NCI-H1048 (cell line): ENCODE results near the gene COLQ.
"Not testable (repeated sequence)": the region's sequence is repeated elsewhere in the genome, so short reads cannot be mapped to it uniquely, and the experiment has no call there.

Source experiments
- DNase-seq: peaks from one replicate; lab custom pipeline; 2025; lab: John Stamatoyannopoulos, UW

COLQ gene

DNA sequence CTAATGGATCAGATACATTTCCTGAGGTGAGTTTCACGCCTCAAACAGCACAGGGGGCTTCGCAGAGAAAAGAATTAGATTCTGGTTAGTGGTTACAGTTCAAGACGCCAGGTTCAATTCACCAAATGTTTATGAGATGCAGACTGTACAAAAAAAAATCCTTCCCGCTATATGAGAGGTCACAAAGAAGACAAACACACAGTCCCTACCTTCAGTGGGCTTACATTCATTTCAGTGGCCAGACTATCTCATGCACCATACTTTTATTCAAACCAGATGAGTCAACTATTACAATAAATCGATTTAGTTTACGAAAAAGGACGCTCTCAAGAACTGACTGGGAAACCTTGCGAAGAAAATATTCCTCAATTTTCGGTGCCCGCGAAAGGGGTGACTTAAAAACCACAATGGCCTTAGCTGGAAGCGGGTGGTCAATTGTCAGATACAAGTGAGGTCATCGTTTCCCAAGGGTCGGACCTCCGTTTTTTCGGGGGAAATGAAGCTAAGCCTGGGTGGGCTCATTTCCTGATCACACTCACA is 94.9 kb downstream of the COLQ start:
- no peak for DNase-seq

DNA sequence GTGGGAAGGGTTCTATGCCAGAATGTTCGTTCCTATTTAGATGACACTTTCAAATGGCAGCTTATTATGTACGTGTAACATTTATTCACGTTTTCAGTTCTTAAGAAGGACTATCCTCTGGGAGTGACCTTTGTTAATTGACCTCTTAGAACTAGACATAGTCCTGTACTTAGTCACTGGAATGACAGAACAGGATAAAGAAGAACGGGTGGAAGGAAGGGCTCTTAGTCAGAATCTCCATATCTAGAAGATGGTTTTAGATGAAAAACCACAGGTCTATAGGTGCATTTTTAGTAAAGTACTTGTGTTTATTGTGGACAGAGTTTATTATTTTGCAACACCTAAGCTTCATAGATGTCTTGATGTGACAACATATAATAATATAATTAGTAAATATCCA is 100.6 kb downstream of the COLQ start:
- DNase-seq = no peak

DNA sequence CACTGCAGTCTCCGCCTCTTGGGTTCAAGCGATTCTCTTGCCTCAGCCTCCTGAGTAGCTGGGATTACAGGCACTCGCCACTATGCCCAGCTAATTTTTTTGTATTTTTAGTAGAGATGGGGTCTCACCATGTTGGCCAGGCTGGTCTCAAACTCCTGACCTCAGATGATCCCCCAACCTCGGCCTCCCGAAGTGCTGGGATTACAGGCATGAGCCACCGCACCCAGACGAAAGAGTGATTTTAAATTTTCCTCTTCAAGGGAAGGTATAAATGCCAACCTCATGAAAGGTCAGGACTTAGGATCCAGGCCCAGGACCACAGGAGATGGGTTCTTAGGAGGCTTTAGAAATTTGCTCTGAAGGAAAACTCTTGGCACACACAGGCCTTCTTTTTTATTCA is 110.5 kb downstream of the COLQ start:
- not testable (repeated sequence) for DNase-seq

DNA sequence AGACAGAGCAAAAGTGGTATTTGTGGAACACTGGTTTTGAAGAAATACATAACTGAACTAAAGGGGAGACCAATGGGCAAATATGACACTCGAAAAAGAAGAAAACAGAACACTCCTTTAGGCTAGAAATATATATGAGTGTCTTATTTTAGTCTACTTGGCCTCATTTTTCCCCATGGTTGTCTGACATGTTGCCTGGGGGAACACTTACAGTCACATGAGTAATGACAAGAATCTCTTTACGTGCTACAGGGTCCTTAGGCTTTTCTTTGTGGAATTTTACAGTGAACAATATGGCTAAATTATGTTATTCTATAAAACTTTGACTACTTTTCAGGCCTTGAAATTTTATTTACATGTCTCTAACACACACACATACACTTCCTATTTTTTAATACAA is 111.7 kb downstream of the COLQ start:
- no peak for DNase-seq

DNA sequence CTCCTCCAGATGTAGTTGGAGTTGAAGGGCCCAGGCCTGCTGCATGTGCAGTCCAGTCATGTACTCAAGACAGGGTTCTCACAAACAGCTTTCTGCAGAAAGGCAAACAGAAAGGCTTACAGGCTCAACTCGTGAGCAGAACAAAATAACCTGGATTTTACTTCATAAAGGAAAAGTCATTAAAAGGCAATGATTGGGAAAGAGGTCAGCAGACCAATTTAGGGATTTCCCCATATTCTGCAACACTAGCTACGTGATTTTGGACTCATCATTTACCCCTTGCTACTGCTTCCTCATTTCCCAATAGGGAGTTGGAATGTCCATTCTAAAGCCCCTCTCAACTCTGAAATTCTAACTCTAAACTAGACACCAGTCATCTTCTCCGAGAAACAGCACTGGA is 112.3 kb downstream of the COLQ start:
- no peak for DNase-seq

DNA sequence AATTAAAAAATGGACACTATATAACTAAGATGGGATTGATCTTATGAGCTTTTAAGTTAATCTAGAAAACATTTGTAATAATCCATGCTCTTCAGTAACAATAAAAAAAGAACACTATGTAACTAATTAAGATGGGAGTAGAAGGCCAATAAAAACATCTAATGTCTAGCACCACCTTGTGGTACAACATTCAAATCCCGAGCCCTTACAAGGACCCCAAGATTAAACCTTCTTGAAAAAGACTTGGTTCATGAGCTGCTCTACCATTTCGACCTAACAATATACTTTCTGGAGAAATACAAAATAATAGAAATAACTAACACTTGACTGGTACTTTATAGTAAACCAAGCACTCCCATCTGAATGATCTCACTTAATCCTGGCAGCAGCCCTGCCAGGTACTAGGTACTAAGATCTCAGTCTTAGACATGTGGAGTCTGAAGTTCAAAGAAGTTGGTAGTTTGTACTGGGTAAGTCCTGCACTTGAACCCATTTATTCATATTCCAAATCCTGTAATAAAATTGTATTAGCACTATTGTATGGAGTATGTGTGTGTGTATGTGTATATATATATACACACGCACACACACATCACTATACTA is 116.0 kb downstream of the COLQ start:
- no peak for DNase-seq

DNA sequence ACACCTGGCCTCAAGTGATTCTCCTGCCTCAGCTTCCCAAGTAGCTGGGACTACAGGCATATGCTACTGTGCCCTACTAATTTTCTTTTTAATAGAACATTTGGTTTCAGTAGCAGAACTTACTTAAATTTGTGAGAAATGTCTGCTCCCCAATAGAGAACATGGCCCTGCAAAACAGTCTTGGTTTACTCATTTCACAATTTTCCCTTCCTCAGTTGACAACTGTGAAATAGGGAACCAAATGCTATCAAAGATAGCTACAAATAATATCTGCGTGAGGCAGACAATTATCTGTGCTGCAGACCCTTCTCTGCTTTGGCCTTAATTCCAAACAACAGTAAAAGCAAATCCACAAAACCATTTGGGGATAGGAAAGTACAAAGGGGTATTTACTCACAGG is 116.7 kb downstream of the COLQ start:
- no peak for DNase-seq

DNA sequence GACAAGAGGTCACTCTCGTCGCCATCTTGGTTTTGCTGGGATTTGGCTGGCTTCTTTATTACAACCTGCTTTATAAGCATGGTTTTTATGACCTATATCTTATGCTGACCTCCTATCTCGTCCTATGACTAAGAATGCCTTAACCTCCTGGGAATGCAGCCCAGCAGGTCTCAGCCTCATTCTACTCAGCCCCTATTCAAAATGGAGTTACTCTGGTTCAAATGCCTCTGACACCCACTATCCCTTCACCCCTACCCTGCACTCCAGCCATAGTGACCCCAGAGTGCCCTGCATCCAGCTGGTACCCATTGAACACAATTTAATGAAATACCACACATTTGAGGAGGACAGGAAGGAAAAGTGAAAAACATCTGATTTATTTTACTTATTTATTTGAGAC is 117.5 kb downstream of the COLQ start:
- DNase-seq = no peak

DNA sequence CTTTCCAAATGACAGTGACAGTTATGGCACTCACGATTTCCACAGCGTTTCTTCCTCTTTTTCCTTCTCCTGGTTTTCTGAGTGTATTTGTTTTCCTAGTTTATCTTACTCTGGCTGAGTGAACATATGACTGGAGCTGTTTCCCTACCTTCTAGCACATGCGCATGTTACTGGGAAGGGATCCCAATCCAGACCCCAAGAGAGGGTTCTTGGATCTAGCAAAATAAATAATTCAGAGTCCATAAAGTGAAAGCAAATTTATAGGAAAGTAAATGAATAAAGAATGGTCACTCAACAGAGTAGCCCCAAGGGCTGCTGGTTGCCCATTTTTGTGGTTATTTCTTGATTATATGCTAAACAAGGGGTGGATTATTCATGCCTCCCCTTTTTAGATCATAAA is 118.0 kb downstream of the COLQ start:
- DNase-seq = no peak

DNA sequence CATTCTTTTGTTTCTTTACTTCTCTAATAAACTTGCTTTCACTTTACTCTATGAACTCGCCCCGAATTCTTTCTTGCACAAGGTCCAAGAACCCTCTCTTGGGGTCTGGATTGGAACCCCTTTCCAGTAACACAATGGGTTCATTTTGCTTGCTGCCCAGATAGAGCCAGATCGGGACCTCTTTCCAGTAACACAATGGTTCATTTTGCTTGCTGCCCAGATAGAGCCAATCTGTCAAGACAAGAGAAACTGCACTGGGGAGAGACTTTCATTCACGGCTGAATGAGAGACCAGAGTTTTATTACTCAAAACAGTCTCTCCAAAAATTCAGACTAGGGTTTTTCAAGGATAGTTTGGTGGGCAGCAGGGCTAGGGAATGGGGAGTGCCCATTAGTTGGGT is 119.6 kb downstream of the COLQ start:
- DNase-seq = no peak
